PC-9 (cell line): ENCODE measurements around the gene QPCT.

ENCODE experiments used
- EZH2 ChIP-seq: fragments of 200-600 bp; sonication (generic); IDR thresholded peaks from 2 replicates; pipeline ENCODE4 v1.8.0; 2017; ENCODE audit warnings: antibody characterized with exemption, low read depth
- TF ChIP-seq, protein P1 (sequence below): fragments of 200-600 bp; sonication (generic); conservative IDR thresholded peaks from 2 replicates; pipeline ENCODE4 v1.6.1; 2017; ENCODE audit warnings: mixed run types, antibody characterized with exemption, mild to moderate bottlenecking, moderate library complexity

DNA sequence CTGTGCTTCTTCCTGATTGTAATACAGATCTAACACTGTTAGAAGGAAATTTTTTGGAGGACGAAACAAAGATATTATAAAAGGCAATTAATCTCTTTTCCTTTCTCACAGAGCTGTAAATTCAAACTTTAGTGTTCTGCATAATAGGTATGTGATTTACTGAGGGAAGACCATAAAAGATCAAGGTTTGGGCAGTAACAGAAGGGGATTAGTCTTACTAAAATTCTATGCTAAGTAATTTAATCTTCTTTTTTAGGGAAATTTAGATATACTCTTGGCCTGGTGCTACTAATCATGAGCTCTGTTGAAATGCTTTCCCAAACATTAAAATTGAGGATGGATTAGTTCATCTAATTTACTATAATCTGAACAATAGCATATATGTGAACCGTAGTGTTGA is 8.8 kb upstream of the QPCT start:
- TF ChIP-seq, protein P1, sequence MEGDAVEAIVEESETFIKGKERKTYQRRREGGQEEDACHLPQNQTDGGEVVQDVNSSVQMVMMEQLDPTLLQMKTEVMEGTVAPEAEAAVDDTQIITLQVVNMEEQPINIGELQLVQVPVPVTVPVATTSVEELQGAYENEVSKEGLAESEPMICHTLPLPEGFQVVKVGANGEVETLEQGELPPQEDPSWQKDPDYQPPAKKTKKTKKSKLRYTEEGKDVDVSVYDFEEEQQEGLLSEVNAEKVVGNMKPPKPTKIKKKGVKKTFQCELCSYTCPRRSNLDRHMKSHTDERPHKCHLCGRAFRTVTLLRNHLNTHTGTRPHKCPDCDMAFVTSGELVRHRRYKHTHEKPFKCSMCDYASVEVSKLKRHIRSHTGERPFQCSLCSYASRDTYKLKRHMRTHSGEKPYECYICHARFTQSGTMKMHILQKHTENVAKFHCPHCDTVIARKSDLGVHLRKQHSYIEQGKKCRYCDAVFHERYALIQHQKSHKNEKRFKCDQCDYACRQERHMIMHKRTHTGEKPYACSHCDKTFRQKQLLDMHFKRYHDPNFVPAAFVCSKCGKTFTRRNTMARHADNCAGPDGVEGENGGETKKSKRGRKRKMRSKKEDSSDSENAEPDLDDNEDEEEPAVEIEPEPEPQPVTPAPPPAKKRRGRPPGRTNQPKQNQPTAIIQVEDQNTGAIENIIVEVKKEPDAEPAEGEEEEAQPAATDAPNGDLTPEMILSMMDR = no peak
- no peak for TF ChIP-seq EZH2
